Measurements from ENCODE around the gene ZCWPW1. TPM values are rescaled to one million over a fixed set of nuclear protein-coding genes. Genes with fewer than 3 reads are reported as not detected.

Gene ZCWPW1
- total RNA-seq, 1 experiment from 2014 or later: 0.45 TPM

DNA sequence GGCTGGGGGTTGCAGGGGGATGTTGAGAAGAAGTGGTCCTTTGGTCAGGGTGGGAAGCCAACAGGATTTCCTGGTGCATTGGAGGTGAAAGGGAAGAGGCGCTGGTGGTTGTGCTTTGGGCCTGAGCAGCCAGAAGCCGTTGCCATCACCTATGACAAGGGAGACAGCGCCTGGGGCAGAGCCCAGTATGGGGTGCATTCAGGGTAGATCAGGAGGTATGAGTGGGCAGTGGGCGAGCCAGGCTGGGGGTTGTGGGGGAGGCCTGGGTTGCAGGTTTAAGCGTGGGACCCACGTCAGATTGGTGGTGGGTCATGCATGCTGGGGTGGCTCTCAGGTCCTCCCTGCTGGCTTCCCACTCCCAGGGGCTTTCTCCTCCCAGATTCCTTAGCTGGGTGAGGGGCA lies 76.8 kb downstream of the ZCWPW1 start:
- H3K4me1 ChIP-seq (ENCODE audit: insufficient read depth, low read length, poor library complexity, severe bottlenecking): no peaks in the 10 kb centered on the region
- no TSS peak for BruUV-seq (replicated peaks)
- H3K27ac ChIP-seq (ENCODE audit: low read depth, low read length, poor library complexity, severe bottlenecking): no peak overlapping the region
- no peaks in the 10 kb centered on the region for H3K9me3 ChIP-seq (ENCODE audit: low read depth, low read length, poor library complexity, severe bottlenecking)
- DNase-seq (ENCODE audit: low spot score): no peak
- TF ChIP-seq EZH2 (IDR thresholded peaks at IDR 0.05; ENCODE audit: borderline replicate concordance, low read depth, low read length, poor library complexity, severe bottlenecking): no peak
- TF ChIP-seq, protein P1, sequence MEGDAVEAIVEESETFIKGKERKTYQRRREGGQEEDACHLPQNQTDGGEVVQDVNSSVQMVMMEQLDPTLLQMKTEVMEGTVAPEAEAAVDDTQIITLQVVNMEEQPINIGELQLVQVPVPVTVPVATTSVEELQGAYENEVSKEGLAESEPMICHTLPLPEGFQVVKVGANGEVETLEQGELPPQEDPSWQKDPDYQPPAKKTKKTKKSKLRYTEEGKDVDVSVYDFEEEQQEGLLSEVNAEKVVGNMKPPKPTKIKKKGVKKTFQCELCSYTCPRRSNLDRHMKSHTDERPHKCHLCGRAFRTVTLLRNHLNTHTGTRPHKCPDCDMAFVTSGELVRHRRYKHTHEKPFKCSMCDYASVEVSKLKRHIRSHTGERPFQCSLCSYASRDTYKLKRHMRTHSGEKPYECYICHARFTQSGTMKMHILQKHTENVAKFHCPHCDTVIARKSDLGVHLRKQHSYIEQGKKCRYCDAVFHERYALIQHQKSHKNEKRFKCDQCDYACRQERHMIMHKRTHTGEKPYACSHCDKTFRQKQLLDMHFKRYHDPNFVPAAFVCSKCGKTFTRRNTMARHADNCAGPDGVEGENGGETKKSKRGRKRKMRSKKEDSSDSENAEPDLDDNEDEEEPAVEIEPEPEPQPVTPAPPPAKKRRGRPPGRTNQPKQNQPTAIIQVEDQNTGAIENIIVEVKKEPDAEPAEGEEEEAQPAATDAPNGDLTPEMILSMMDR (conservative IDR thresholded peaks at IDR 0.05; ENCODE audit: low read depth, low read length): no peak
- ChIA-PET CTCF (no interaction called here), POLR2A (ENCODE audit: low non-redundant PET) (no interaction called here)
- no peaks in the 10 kb centered on the region for H3K27me3 ChIP-seq (replicated peaks; ENCODE audit: insufficient read depth, low read depth, low read length, poor library complexity)
- H3K4me3 ChIP-seq (ENCODE audit: low read depth, low read length, poor library complexity, severe bottlenecking): no peak overlapping the region
- intact Hi-C loops (cut with micrococcal nuclease; ENCODE audit: unreplicated experiment): no loop called here
- peaks cover 61% of the 10 kb centered on the region for H3K36me3 ChIP-seq (ENCODE audit: insufficient read depth, low read length, poor library complexity, severe bottlenecking)

Other genes with a start within 250 kb of the ZCWPW1 start
- not detected in 2 replicates for gene PVRIG, start 208.8 kb downstream of the ZCWPW1 start, total RNA-seq (2021)
- not detected in 2 replicates for gene SPDYE3, start 121.0 kb downstream of the ZCWPW1 start, total RNA-seq (2021)
- 26.5 and 31.0 TPM in 2 replicates for gene PILRB, start 70.6 kb downstream of the ZCWPW1 start, total RNA-seq (2021)
- 1.5 and 2.0 TPM in 2 replicates for gene PILRA, start 55.2 kb downstream of the ZCWPW1 start, total RNA-seq (2021)
- gene MEPCE, start 1.1 kb upstream of the ZCWPW1 start, total RNA-seq (2021): 65.3 and 85.9 TPM in 2 replicates
- gene PPP1R35, start 7.8 kb upstream of the ZCWPW1 start, total RNA-seq (2021): 27.3 and 37.3 TPM in 2 replicates
- 2.9 and 3.9 TPM in 2 replicates for gene SPACDR, start 35.6 kb upstream of the ZCWPW1 start, total RNA-seq (2021)
- 69.0 and 71.0 TPM in 2 replicates for gene TSC22D4, start 50.5 kb upstream of the ZCWPW1 start, total RNA-seq (2021)
- gene NYAP1, start 55.2 kb upstream of the ZCWPW1 start, total RNA-seq (2021): 1.3 and 3.2 TPM in 2 replicates
- 12.8 and 15.3 TPM in 2 replicates for gene AGFG2, start 110.5 kb upstream of the ZCWPW1 start, total RNA-seq (2021)
- gene SAP25, start 145.2 kb upstream of the ZCWPW1 start, total RNA-seq (2021): 1.7 and 2.8 TPM in 2 replicates
- gene LRCH4, start 157.4 kb upstream of the ZCWPW1 start, total RNA-seq (2021): 42.4 and 50.4 TPM in 2 replicates
- gene FBXO24, start 157.6 kb upstream of the ZCWPW1 start, total RNA-seq (2021): 0.44 and 0.75 TPM in 2 replicates
- gene PCOLCE, start 173.7 kb upstream of the ZCWPW1 start, total RNA-seq (2021): 45.0 and 70.1 TPM in 2 replicates
- gene MOSPD3, start 183.8 kb upstream of the ZCWPW1 start, total RNA-seq (2021): 17.3 and 24.8 TPM in 2 replicates
- 1.4 and 2.0 TPM in 2 replicates for gene TFR2, start 212.8 kb upstream of the ZCWPW1 start, total RNA-seq (2021)
- 0.31 TPM in 1 of 2 replicates, not detected in the other for gene ACTL6B, start 227.7 kb upstream of the ZCWPW1 start, total RNA-seq (2021)
- 225 and 243 TPM in 2 replicates for gene GNB2, start 245.0 kb upstream of the ZCWPW1 start, total RNA-seq (2021)

All from A673 (cell line).